A673 (cell line): ENCODE measurements around the gene NBAS.

Experiments used
- CTCF ChIP-seq: fragments of 300-800, 200-600 bp; sonication (generic); conservative IDR thresholded peaks from 2 replicates; pipeline ENCODE4 v1.5.1; 2017; ENCODE audit warnings: low read depth, mild to moderate bottlenecking, antibody characterized with exemption, low read length, moderate library complexity, mixed read lengths
- EZH2 ChIP-seq: fragments of 200-600 bp; sonication (generic); IDR thresholded peaks from 2 replicates; pipeline ENCODE4 v1.6.1; 2017; ENCODE audit warnings: borderline replicate concordance, low read depth, mild to moderate bottlenecking, mixed read lengths, antibody characterized with exemption, low read length; ENCODE audit not compliant: poor library complexity, severe bottlenecking

DNA sequence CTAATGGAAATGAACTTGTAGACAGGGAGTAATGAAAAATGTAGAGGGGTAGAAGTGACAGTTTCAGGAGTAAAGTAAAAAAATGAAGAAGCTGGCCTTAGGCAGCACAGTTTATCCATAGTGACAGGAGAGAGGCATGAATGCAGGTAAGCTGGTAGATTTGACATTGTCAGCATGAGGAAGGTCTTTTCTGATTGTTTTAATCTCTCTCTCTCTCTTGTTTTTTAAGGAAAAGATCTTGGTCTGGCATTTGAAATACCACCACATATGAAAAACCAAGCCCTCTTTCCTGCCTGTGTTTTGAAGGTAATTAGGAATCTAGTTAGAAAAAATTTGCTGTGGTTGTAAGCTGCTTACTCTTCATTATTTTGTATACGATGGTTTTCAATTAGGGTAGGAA lies 44.6 kb upstream of the NBAS start:
- TF ChIP-seq EZH2 (no peak), CTCF (no peak)
